Ecto neural progenitor cell (in vitro differentiated cells): ENCODE data around the gene MARVELD2.
"Not testable (repeated sequence)": the region's sequence is repeated elsewhere in the genome, so short reads cannot be mapped to it uniquely, and the experiment has no call there.

Experiments used
- DNase-seq: peaks from one replicate; pipeline ENCODE4 v3.0.0-alpha.2; 2018; ENCODE audit warnings: low spot score

Gene MARVELD2

GRCh38 chr5:69414885-69415583 lies at the start of gene MARVELD2:
MARVELD2 (plus strand) TSS chr5:69415116; CDS start chr5:69419386, 4,270 bp downstream.
- peak; percentile 84 for DNase-seq

- no peak for DNase-seq
These were observed 47.1 kb upstream of the MARVELD2 start for GRCh38 chr5:69367697-69368279.

- no peak for DNase-seq
These were observed 46.2 kb upstream of the MARVELD2 start for GRCh38 chr5:69368458-69369339.

GRCh38 chr5:69369340-69370121 lies 45.4 kb upstream of the MARVELD2 start, which contains the start of the genes AK6, RAD17 and TAF9:
AK6 (minus strand) TSS chr5:69369520; CDS start chr5:69369490, 30 bp downstream.
RAD17 (plus strand) TSS chr5:69369818; CDS start chr5:69372209, 2,391 bp downstream.
TAF9 (minus strand) TSS chr5:69369520; CDS start chr5:69365737, 3,783 bp downstream.
- DNase-seq, result peak; percentile 95

GRCh38 chr5:69370335-69370734 lies 44.6 kb upstream of the MARVELD2 start:
- not testable (repeated sequence) for DNase-seq

- DNase-seq, result no peak
These were observed 42.5 kb upstream of the MARVELD2 start for GRCh38 chr5:69372394-69372793.

- DNase-seq, result no peak
These were observed 39.9 kb upstream of the MARVELD2 start for GRCh38 chr5:69374911-69375446.

- no peak for DNase-seq
These were observed 36.5 kb upstream of the MARVELD2 start for GRCh38 chr5:69378376-69378775.

- no peak for DNase-seq
These were observed 10.1 kb upstream of the MARVELD2 start for GRCh38 chr5:69404659-69405330.

GRCh38 chr5:69415584-69415958 lies 655 bp downstream of the MARVELD2 start:
- DNase-seq, result peak; percentile 51

- DNase-seq, result no peak
These were observed 1.3 kb downstream of the MARVELD2 start for GRCh38 chr5:69416180-69416579.

- DNase-seq, result no peak
These were observed 1.8 kb downstream of the MARVELD2 start for GRCh38 chr5:69416699-69417098.

- DNase-seq, result no peak
These were observed 3.6 kb downstream of the MARVELD2 start for GRCh38 chr5:69418554-69418953.

GRCh38 chr5:69431424-69432303 lies 16.7 kb downstream of the MARVELD2 start:
- no peak for DNase-seq

GRCh38 chr5:69432412-69433206 lies 17.7 kb downstream of the MARVELD2 start:
- DNase-seq, result no peak

- not testable (repeated sequence) for DNase-seq
These were observed 20.5 kb downstream of the MARVELD2 start for GRCh38 chr5:69435276-69435884.

GRCh38 chr5:69444127-69444754 lies 29.3 kb downstream of the MARVELD2 start:
- no peak for DNase-seq

- DNase-seq, result no peak
These were observed 34.6 kb downstream of the MARVELD2 start for GRCh38 chr5:69449511-69449910.
